LNCAP (cell line): Measurements from ENCODE around the gene PAQR6.

Experiments
- TF ChIP-seq, protein P1 (sequence below): fragments of 450-650 bp; IDR thresholded peaks from 2 replicates; pipeline ENCODE4 v1.5.1; 2017; ENCODE audit warnings: mild to moderate bottlenecking

Gene PAQR6

DNA sequence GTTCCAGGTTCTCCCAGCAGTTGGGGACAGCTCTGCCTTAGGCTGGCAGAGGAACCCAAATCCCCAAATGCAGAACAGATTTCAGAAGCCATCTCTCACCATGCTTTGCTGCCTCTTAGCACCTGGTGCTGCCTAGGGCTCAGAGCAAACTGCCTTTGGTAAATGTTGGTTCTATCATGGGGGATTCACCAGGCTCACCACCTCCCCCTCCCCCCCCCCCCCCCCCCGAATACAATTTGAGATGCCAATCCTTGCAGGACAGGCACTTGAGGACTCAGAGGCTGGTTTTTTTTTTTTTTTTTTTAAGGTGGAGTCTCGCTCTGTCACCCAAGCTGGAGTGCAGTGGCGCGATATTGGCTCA lies 447 bp upstream of the PAQR6 start:
- TF ChIP-seq, protein P1, sequence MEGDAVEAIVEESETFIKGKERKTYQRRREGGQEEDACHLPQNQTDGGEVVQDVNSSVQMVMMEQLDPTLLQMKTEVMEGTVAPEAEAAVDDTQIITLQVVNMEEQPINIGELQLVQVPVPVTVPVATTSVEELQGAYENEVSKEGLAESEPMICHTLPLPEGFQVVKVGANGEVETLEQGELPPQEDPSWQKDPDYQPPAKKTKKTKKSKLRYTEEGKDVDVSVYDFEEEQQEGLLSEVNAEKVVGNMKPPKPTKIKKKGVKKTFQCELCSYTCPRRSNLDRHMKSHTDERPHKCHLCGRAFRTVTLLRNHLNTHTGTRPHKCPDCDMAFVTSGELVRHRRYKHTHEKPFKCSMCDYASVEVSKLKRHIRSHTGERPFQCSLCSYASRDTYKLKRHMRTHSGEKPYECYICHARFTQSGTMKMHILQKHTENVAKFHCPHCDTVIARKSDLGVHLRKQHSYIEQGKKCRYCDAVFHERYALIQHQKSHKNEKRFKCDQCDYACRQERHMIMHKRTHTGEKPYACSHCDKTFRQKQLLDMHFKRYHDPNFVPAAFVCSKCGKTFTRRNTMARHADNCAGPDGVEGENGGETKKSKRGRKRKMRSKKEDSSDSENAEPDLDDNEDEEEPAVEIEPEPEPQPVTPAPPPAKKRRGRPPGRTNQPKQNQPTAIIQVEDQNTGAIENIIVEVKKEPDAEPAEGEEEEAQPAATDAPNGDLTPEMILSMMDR = no peak

DNA sequence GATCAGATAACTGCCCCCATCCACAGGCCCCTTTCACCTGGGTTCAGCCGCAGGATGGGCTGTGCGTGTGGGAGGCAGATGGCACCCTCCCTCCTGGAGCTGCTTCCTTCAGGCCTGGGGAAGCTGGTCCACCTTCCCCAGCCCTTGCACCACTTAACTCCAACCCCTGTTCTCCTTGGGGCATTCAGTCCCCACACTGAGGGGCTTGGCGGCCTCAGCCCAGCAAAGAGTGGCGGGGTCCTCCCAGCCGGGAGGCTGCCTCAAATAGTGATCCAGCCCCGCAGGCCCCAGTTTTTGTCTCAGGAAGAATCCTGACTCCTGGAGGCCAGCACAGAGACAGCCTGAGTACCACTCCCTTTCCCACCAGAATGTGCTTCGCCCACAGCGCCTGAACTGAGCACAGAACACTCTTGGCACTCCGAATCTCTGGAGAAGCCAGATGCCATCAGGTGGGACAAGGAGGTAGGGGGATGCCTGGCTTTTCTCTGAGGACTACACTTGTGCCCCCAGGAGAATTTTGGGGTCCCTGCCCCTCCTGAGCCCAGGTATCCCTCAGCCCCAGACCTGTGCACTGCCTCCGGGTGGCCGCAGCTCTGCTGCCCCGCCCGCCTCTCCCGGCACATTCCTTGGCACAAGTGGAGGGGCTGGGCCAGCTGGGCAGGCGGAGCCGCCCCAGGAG lies 936 bp downstream of the PAQR6 start:
- TF ChIP-seq, protein P1 = no peak

DNA sequence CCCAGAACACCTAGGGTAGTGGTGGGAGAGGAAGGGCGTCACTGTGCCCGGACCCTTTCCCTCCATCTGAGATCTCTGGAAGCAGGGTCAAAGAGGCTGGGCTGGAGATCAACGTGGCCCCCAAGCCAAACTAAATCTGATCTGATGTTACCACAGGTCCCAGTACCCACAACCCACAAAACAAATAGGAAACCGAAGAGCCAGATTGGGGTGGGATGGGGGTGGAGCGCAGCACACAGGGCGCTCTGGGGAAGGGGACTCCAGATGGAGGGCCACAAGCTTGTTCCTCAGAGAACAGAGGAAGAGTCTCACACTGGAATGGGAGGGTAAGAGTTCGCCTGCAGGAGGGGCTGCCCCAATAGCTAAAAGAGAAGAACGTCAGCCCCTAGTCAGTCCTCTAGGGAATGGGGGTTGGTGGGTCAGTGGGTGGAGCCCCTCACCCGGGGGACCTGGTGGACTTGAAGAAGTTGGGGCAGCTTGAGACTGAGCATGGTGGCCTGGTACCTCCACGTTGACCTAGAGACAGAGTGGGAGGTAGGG lies 1.5 kb downstream of the PAQR6 start:
- TF ChIP-seq, protein P1 = no peak

DNA sequence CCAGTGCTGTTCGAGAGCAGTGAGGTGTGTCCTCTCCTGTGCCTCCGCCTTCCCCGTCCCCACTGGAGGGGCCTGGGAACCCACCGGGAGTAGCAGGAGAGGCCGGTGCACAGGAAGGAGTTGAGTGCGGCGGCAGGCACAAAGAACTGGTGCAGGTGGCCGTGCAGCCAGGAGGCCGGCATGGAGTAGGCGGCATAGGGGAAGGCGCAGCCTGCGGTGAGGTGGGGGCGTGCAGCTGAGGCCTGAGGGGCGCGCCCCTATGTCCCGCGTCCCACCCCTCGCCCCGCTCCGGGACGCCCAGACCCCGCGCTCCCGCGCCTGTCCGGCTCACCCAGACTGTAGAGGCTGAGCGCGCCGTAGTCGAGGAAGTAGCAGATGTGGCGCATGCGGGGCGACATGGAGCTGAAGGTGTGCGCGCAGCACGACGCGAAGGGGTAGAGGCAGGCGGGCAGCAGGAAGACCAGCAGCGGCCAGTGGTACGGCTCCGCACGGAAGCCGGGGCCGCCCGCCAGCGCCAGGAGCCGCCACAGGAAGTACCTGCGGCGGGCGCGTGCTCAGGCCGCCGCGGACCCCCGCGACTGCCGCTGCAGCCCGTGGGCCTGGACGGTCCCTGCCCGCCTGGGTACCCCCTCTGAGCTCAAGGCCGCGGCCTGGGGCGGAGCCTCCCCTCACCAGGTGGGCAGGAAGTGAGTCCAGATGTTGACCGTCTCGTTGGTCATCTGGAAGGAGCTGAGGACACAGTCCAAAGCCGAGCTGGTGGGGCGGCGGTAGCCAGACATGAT lies 2.2 kb downstream of the PAQR6 start:
- TF ChIP-seq, protein P1 = no peak

DNA sequence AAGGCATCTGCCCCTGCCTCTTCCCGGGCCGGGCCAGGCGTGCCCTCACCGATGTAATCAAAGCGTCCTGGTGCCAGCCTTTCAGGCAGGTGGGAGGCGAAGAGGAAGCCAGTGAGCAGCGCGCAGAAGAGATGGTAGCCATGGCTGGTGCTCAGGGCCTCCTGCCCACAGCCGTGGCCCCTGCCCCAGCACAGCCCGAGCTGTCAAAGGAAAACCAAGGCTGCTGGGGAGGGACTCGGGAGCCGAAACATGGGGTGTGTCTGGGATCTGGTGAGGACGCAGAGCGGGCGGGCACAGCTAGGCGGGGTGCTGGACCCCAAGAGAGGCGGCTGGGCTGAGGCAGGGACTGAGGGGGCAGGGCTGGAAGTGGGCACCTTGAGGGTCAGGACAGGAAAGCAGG lies 3.1 kb downstream of the PAQR6 start:
- TF ChIP-seq, protein P1 = no peak

DNA sequence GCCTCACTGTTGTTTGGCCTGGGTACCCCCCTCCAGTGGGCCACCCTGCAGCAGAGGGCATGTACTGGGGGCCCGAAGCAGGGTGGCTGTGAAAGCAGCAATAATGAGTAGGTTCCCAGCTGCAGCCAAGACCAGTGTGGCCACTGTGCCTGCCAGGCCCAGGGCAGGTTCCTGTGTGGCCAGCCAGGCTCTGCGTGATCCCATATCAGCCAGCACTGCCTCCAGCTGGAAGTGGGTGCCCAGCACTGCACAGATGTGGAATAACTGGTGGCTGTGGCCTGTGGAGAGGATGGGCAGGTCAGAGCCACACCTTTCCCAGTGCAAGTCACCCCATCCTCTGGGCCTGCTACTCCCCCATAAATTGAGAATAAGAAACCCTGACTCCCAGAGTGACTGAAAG lies 3.7 kb downstream of the PAQR6 start:
- TF ChIP-seq, protein P1 = no peak

DNA sequence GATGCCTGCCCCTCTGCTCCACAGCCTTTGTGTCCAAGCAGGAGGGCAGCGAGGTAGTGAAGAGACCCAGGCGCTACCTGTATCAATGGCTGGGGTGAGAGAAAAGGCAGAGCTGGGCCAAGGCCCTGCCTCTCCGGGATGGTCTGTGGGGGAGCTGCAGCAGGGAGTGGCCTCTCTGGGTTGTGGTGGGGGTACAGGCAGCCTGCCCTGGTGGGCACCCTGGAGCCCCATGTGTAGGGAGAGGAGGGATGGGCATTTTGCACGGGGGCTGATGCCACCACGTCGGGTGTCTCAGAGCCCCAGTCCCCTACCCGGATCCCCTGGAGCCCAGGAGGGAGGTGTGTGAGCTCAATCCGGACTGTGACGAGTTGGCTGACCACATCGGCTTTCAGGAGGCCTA lies 5.1 kb downstream of the PAQR6 start:
- TF ChIP-seq, protein P1 = no peak
